Measurements from ENCODE around the gene ARSI. TPM values are rescaled to one million over a fixed set of nuclear protein-coding genes. Genes with fewer than 3 reads are reported as not detected.

ARSI gene
- polyA plus RNA-seq, 1 of the 3 experiments (the other 2 are of a cell fraction) = 0.20 TPM

DNA sequence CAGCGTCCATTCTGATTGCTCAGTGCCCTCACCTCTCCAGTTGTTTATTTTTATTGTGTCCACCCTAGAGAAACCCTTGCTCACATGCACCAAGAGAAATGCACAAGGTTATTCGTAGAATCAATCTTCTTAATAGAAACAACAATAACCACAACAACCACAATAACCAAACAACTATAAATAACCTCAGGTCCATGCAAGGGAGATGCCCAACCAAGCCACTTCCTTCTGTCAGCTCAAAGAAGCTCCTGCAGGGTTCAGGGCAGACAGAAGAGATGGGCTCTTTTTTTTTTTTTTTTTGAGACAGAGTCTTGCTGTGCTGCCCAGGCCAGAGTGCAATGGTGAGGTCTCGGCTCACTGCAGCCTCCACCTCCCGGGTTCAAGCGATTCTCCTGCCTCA lies 39.9 kb upstream of the ARSI start:
- no peak overlapping the region for H3K27ac ChIP-seq (ENCODE audit: low read depth in 2 of 2, low read length in 1 of 2)
- H3K4me2 ChIP-seq = no peak overlapping the region
- no peaks in the 10 kb centered on the region for H3K27me3 ChIP-seq (ENCODE audit: insufficient read depth)
- ChIA-PET CTCF (interaction anchor here (1.0 to 1.4 kb wide), 2 partner anchors 9 to 10 kb away, joined by 4 to 5 read pairs; no protein-coding TSS in a partner anchor), POLR2A (no interaction called here)
- H3K9ac ChIP-seq = no peak overlapping the region
- no peak for DNase-seq
- peaks cover 0 to 2% of the 10 kb centered on the region in 2 experiments; a peak in 1 of 4 replicates for H3K4me1 ChIP-seq (ENCODE audit: control insufficient read depth in 1 of 2, insufficient read depth in 2 of 2, low read depth in 1 of 2, low read length in 1 of 2)
- no peaks in the 10 kb centered on the region for H3K79me2 ChIP-seq (ENCODE audit: insufficient read depth)
- no peak overlapping the region for H3K4me3 ChIP-seq (ENCODE audit: low read depth in 2 of 2, low read length in 1 of 2)
- 93% methylated on average over 5 of the region's 5 CpGs for WGBS (ENCODE audit: low lambda C conversion rate)
- no peaks in the 10 kb centered on the region for H3F3A ChIP-seq (replicated peaks; ENCODE audit: insufficient read depth)
- H3K9me3 ChIP-seq = no peaks in the 10 kb centered on the region
- no peak overlapping the region for H2AFZ ChIP-seq (ENCODE audit: low read depth)
- no peak for TF ChIP-seq GATA2 (CRISPR knock-in tag; IDR thresholded peaks at IDR 0.05)
- TF ChIP-seq TCF12 (IDR thresholded peaks at IDR 0.05) = no peak
- TF ChIP-seq, protein P1, sequence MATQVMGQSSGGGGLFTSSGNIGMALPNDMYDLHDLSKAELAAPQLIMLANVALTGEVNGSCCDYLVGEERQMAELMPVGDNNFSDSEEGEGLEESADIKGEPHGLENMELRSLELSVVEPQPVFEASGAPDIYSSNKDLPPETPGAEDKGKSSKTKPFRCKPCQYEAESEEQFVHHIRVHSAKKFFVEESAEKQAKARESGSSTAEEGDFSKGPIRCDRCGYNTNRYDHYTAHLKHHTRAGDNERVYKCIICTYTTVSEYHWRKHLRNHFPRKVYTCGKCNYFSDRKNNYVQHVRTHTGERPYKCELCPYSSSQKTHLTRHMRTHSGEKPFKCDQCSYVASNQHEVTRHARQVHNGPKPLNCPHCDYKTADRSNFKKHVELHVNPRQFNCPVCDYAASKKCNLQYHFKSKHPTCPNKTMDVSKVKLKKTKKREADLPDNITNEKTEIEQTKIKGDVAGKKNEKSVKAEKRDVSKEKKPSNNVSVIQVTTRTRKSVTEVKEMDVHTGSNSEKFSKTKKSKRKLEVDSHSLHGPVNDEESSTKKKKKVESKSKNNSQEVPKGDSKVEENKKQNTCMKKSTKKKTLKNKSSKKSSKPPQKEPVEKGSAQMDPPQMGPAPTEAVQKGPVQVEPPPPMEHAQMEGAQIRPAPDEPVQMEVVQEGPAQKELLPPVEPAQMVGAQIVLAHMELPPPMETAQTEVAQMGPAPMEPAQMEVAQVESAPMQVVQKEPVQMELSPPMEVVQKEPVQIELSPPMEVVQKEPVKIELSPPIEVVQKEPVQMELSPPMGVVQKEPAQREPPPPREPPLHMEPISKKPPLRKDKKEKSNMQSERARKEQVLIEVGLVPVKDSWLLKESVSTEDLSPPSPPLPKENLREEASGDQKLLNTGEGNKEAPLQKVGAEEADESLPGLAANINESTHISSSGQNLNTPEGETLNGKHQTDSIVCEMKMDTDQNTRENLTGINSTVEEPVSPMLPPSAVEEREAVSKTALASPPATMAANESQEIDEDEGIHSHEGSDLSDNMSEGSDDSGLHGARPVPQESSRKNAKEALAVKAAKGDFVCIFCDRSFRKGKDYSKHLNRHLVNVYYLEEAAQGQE (IDR thresholded peaks at IDR 0.05; ENCODE audit: low read depth, low read length) = no peak
- TF ChIP-seq, protein P2, sequence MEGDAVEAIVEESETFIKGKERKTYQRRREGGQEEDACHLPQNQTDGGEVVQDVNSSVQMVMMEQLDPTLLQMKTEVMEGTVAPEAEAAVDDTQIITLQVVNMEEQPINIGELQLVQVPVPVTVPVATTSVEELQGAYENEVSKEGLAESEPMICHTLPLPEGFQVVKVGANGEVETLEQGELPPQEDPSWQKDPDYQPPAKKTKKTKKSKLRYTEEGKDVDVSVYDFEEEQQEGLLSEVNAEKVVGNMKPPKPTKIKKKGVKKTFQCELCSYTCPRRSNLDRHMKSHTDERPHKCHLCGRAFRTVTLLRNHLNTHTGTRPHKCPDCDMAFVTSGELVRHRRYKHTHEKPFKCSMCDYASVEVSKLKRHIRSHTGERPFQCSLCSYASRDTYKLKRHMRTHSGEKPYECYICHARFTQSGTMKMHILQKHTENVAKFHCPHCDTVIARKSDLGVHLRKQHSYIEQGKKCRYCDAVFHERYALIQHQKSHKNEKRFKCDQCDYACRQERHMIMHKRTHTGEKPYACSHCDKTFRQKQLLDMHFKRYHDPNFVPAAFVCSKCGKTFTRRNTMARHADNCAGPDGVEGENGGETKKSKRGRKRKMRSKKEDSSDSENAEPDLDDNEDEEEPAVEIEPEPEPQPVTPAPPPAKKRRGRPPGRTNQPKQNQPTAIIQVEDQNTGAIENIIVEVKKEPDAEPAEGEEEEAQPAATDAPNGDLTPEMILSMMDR (IDR thresholded peaks at IDR 0.05) = no peak
- no peak for TF ChIP-seq RCOR1 (IDR thresholded peaks at IDR 0.05; ENCODE audit: low read length)
- no peaks in the 10 kb centered on the region for H4K20me1 ChIP-seq (ENCODE audit: insufficient read depth)
- no peaks in the 10 kb centered on the region for H3K36me3 ChIP-seq (replicated peaks in 1 of 2; ENCODE audit: control insufficient read depth in 1 of 2, insufficient read depth in 2 of 2, low read length in 1 of 2)
- H3K9me2 ChIP-seq = no peaks in the 10 kb centered on the region

DNA sequence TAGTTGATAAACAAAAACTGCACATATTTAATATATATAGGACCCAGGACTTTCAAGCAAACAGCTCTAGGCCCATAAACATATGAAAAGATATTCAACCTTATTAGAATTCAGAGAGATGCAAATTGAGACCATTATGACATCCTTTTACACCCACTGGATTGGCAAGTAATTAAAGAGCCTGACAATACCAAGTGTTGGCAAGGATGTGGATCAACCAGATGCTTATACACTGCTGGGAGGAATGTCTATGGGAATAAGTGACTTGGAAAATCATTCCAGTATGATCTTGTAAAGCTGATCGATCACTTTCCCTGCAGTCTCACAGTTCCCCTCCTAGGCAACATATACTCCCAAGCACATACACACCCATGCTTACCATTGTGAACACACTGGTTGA lies 39.3 kb upstream of the ARSI start:
- Histone ChIP-seq H3K9me3 (no peaks in the 10 kb centered on the region), H4K20me1 (ENCODE audit: insufficient read depth) (no peaks in the 10 kb centered on the region), H3K27ac (ENCODE audit: low read depth in 2 of 2, low read length in 1 of 2) (no peak overlapping the region), H3K9ac (no peak overlapping the region), H3K4me1 (ENCODE audit: control insufficient read depth in 1 of 2, insufficient read depth in 2 of 2, low read depth in 1 of 2, low read length in 1 of 2) (peaks cover 0 to 2% of the 10 kb centered on the region in 2 experiments; a peak in 1 of 4 replicates), H3K4me2 (no peak overlapping the region), H3K36me3 (replicated peaks in 1 of 2; ENCODE audit: control insufficient read depth in 1 of 2, insufficient read depth in 2 of 2, low read length in 1 of 2) (no peaks in the 10 kb centered on the region), H3K9me2 (no peaks in the 10 kb centered on the region), H2AFZ (ENCODE audit: low read depth) (no peak overlapping the region), H3F3A (replicated peaks; ENCODE audit: insufficient read depth) (no peaks in the 10 kb centered on the region), H3K4me3 (ENCODE audit: low read depth in 2 of 2, low read length in 1 of 2) (no peak overlapping the region), H3K79me2 (ENCODE audit: insufficient read depth) (no peaks in the 10 kb centered on the region), H3K27me3 (ENCODE audit: insufficient read depth) (no peaks in the 10 kb centered on the region)
- POLR2A ChIA-PET = no interaction called here
- CTCF ChIA-PET = interaction anchor here (1.0 to 1.4 kb wide), 2 partner anchors 9 to 10 kb away, joined by 4 to 5 read pairs; no protein-coding TSS in a partner anchor
- no peak for DNase-seq
- WGBS (ENCODE audit: low lambda C conversion rate) = 92% methylated on average over 1 of the region's 1 CpG
- TF ChIP-seq, protein P3, sequence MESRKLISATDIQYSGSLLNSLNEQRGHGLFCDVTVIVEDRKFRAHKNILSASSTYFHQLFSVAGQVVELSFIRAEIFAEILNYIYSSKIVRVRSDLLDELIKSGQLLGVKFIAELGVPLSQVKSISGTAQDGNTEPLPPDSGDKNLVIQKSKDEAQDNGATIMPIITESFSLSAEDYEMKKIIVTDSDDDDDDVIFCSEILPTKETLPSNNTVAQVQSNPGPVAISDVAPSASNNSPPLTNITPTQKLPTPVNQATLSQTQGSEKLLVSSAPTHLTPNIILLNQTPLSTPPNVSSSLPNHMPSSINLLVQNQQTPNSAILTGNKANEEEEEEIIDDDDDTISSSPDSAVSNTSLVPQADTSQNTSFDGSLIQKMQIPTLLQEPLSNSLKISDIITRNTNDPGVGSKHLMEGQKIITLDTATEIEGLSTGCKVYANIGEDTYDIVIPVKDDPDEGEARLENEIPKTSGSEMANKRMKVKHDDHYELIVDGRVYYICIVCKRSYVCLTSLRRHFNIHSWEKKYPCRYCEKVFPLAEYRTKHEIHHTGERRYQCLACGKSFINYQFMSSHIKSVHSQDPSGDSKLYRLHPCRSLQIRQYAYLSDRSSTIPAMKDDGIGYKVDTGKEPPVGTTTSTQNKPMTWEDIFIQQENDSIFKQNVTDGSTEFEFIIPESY (IDR thresholded peaks at IDR 0.05; ENCODE audit: borderline replicate concordance, low read depth) = no peak
- TF ChIP-seq TAF1 (IDR thresholded peaks at IDR 0.05; ENCODE audit: borderline replicate concordance, low read depth, low read length) (no peak), FOSL2 (IDR thresholded peaks at IDR 0.05; ENCODE audit: borderline replicate concordance, low read depth) (no peak), RCOR1 (IDR thresholded peaks at IDR 0.05; ENCODE audit: low read length) (no peak), POLR2AphosphoS5 (IDR thresholded peaks at IDR 0.05; ENCODE audit: low read depth, low read length) (no peak), GABPA (IDR thresholded peaks at IDR 0.05; ENCODE audit: low read depth) (no peak), CHD2 (IDR thresholded peaks at IDR 0.05; ENCODE audit: low read length, partially characterized antibody) (no peak), NRF1 (IDR thresholded peaks at IDR 0.05; ENCODE audit: low read depth, low read length) (no peak)
- TF ChIP-seq, protein P4, sequence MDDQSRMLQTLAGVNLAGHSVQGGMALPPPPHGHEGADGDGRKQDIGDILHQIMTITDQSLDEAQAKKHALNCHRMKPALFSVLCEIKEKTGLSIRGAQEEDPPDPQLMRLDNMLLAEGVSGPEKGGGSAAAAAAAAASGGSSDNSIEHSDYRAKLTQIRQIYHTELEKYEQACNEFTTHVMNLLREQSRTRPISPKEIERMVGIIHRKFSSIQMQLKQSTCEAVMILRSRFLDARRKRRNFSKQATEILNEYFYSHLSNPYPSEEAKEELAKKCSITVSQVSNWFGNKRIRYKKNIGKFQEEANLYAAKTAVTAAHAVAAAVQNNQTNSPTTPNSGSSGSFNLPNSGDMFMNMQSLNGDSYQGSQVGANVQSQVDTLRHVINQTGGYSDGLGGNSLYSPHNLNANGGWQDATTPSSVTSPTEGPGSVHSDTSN (IDR thresholded peaks at IDR 0.05) = no peak
- TF ChIP-seq, protein P5, sequence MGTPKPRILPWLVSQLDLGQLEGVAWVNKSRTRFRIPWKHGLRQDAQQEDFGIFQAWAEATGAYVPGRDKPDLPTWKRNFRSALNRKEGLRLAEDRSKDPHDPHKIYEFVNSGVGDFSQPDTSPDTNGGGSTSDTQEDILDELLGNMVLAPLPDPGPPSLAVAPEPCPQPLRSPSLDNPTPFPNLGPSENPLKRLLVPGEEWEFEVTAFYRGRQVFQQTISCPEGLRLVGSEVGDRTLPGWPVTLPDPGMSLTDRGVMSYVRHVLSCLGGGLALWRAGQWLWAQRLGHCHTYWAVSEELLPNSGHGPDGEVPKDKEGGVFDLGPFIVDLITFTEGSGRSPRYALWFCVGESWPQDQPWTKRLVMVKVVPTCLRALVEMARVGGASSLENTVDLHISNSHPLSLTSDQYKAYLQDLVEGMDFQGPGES (IDR thresholded peaks at IDR 0.05; ENCODE audit: low read depth, low read length) = no peak
- TF ChIP-seq, protein P2 (IDR thresholded peaks at IDR 0.05) = no peak
